Panc1 (cell line): ENCODE measurements around the gene DIPK1B. TPM values are rescaled to one million over a fixed set of nuclear protein-coding genes. Genes with fewer than 3 reads are reported as not detected.

Experiments
- ATAC-seq: fragments of 200-7000 bp; cut with Tn5 transposase; 2 replicates; pipeline ENCODE4 v1.9.1; 2020; ENCODE audit warnings: mild to moderate bottlenecking, moderate library complexity
- BruUV-seq: library from RNA; stranded (reverse); fragments of 400-500 nt; replicated peaks from 2 replicates; lab custom pipeline; 2021; lab: Mats Ljungman, UMichigan
- CTCF ChIA-PET: fragments of 300-600 bp; sonication (Branson Sonifier 250); formaldehyde crosslinking; loops from one replicate; lab custom pipeline; 2022; ENCODE audit warnings: antibody characterized with exemption; lab: Charles Lee
- POLR2A ChIA-PET: fragments of 300-600 bp; sonication (Branson Sonifier 250); formaldehyde crosslinking; loops from one replicate; lab custom pipeline; 2022; ENCODE audit warnings: antibody characterized with exemption; lab: Charles Lee
- DNase-seq: peaks from one replicate; pipeline ENCODE4 v3.0.0-alpha.2; 2010; ENCODE audit warnings: low read depth, low spot score
- H3K27ac ChIP-seq: 2 replicates; pipeline ENCODE4 v1.5.1; 2011; ENCODE audit warnings: mild to moderate bottlenecking, low read length, inconsistent platforms
- H3K27me3 ChIP-seq: fragments of 200-500 bp; sonication (Bioruptor generic); 2 replicates; pipeline ENCODE4 v1.6.0; 2014; ENCODE audit warnings: low read length, inconsistent platforms; ENCODE audit not compliant: control insufficient read depth, insufficient read depth
- H3K36me3 ChIP-seq: fragments of 200-500 bp; sonication (Bioruptor generic); 2 replicates; pipeline ENCODE4 v1.5.1; 2014; ENCODE audit warnings: inconsistent platforms, mild to moderate bottlenecking, low read length, moderate library complexity; ENCODE audit not compliant: control insufficient read depth, insufficient read depth
- H3K4me1 ChIP-seq: 2 replicates; pipeline ENCODE4 v1.5.1; 2011; ENCODE audit warnings: inconsistent platforms, mild to moderate bottlenecking, low read length, moderate library complexity; ENCODE audit not compliant: control insufficient read depth, insufficient read depth
- H3K4me3 ChIP-seq, 2 experiments: 2 replicates each; pipeline ENCODE4 v1.5.1; 2011 to 2012; ENCODE audit warnings: low read depth in 2 of 2, low read length in 2 of 2, mild to moderate bottlenecking in 2 of 2, inconsistent platforms in 1 of 2, moderate library complexity in 1 of 2
- H3K9me3 ChIP-seq: fragments of 200-500 bp; sonication (Bioruptor generic); 2 replicates; pipeline ENCODE4 v1.5.1; 2014; ENCODE audit warnings: low read depth, mild to moderate bottlenecking, inconsistent platforms, low read length, moderate library complexity; ENCODE audit not compliant: control insufficient read depth, insufficient read depth
- POLR2AphosphoS5 ChIP-seq: IDR thresholded peaks from 2 replicates; pipeline ENCODE4 v1.6.1; 2012; ENCODE audit warnings: mild to moderate bottlenecking, low read depth, low read length, moderate library complexity
- REST ChIP-seq, 2 experiments: IDR thresholded peaks; 2 replicates each; pipeline ENCODE4 v1.6.1; 2011 to 2012; ENCODE audit warnings: low read depth in 2 of 2, control low read depth in 1 of 2, low read length in 1 of 2, mild to moderate bottlenecking in 1 of 2, moderate library complexity in 1 of 2; ENCODE audit not compliant: insufficient read depth in 1 of 2
- SIN3A ChIP-seq: IDR thresholded peaks from 2 replicates; pipeline ENCODE4 v1.6.1; 2012; ENCODE audit warnings: low read depth, mild to moderate bottlenecking, low read length, moderate library complexity, borderline replicate concordance; ENCODE audit not compliant: insufficient read depth
- TCF7L2 ChIP-seq: IDR thresholded peaks from 2 replicates; pipeline ENCODE4 v1.6.1; 2011; ENCODE audit warnings: mild to moderate bottlenecking, low read depth, low read length, inconsistent platforms
- in situ Hi-C: cut with HindIII; loops from 2 replicates; pipeline ENCODE4 v1.10.0; 2016; ENCODE audit warnings: low sequenced_read_pairs, low pct_unique_long_range_greater_than_20kb
- intact Hi-C: fragments of 100-400 bp; cut with micrococcal nuclease; formaldehyde crosslinking; loops from one replicate; pipeline ENCODE4 v1.10.0; 2022; ENCODE audit not compliant: unreplicated experiment
- total RNA-seq: library from RNA; stranded (reverse); gene quantifications from one replicate; pipeline ENCODE4 v1.2.1, GENCODE V29; 2021; ENCODE audit not compliant: unreplicated experiment
- TF ChIP-seq, protein P1 (sequence below): fragments of 450-650 bp; IDR thresholded peaks from 2 replicates; pipeline ENCODE4 v1.5.1; 2017; ENCODE audit warnings: mild to moderate bottlenecking

The DIPK1B gene
- total RNA-seq, 1 experiment from 2014 or later = 10.6 TPM

GRCh38 chr9:136690806-136691261, 21.5 kb upstream of the DIPK1B start:
- in situ Hi-C loops (no loop called here), intact Hi-C loops (no loop called here)
- CTCF ChIA-PET = no interaction called here
- TF ChIP-seq TCF7L2 (no peak), REST (IDR thresholded peaks at IDR 0.05; ENCODE audit: insufficient read depth in 1 of 2, low read depth in 2 of 2, low read length in 1 of 2) (no peak), SIN3A (no peak), POLR2AphosphoS5 (no peak)
- TF ChIP-seq, protein P1, sequence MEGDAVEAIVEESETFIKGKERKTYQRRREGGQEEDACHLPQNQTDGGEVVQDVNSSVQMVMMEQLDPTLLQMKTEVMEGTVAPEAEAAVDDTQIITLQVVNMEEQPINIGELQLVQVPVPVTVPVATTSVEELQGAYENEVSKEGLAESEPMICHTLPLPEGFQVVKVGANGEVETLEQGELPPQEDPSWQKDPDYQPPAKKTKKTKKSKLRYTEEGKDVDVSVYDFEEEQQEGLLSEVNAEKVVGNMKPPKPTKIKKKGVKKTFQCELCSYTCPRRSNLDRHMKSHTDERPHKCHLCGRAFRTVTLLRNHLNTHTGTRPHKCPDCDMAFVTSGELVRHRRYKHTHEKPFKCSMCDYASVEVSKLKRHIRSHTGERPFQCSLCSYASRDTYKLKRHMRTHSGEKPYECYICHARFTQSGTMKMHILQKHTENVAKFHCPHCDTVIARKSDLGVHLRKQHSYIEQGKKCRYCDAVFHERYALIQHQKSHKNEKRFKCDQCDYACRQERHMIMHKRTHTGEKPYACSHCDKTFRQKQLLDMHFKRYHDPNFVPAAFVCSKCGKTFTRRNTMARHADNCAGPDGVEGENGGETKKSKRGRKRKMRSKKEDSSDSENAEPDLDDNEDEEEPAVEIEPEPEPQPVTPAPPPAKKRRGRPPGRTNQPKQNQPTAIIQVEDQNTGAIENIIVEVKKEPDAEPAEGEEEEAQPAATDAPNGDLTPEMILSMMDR = no peak
- Histone ChIP-seq H3K27me3 (no peaks in the 10 kb centered on the region), H3K9me3 (no peaks in the 10 kb centered on the region), H3K4me3 (no peak overlapping the region), H3K36me3 (no peaks in the 10 kb centered on the region), H3K4me1 (peaks cover 38% of the 10 kb centered on the region), H3K27ac (no peak overlapping the region)
- POLR2A ChIA-PET = no interaction called here
- BruUV-seq = no TSS peak
- ATAC-seq (no peak), DNase-seq (no peak)

DNA sequence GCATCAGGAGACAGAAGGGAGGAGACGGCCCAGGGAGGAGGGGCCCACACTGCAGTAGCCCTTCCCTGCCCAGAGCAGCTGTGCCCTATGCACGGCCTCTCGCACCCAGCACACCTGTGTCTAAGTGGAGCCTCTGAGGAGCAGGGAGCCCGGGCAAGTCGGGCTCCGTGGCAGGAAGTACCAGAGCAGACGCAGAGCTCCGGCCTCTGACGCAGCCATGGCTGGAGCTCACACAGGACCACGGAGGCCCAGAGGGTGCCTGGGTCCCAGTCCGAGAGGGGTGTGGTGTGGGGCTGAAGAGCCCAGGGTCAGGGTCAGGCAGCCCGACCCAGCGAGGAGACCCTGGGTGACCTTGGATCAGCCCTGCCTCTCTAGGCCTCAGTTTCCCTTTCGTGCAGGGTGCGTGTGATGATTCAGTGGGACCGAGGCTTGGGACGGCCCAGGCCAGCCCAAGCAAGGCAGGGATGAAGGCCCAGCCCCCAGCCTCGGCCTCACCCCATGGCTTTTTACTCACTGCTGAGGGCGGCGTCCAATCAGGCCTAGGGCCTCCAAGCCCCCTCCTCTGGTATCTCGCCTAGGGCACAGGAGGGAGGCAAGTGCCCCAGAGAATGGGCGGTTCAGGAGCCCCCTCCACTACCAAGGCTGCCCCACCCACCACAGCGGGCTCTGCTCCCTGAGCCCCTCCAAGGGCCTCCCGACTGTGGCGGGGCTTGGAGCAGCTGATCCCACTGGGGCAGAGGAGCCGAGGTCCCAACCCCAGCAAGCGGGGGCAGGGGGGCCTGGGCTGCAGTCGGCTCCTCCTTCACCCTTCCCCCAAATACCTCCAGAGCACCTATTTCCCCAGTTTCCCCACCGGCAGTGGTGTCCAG, 20.8 kb upstream of the DIPK1B start:
- H3K36me3 ChIP-seq = no peaks in the 10 kb centered on the region
- no peaks in the 10 kb centered on the region for H3K27me3 ChIP-seq
- CTCF ChIA-PET = no interaction called here
- peaks cover 42% of the 10 kb centered on the region for H3K4me1 ChIP-seq
- in situ Hi-C loops = no loop called here
- ATAC-seq = no peak
- no peak overlapping the region for H3K4me3 ChIP-seq
- BruUV-seq = no TSS peak
- no peak for DNase-seq
- POLR2A ChIA-PET = no interaction called here
- TF ChIP-seq POLR2AphosphoS5 (no peak), REST (IDR thresholded peaks at IDR 0.05; ENCODE audit: insufficient read depth in 1 of 2, low read depth in 2 of 2, low read length in 1 of 2) (no peak), TCF7L2 (no peak)
- intact Hi-C loops = no loop called here
- H3K9me3 ChIP-seq = no peaks in the 10 kb centered on the region
- H3K27ac ChIP-seq = no peak overlapping the region
